GM12873 (cell line): ENCODE results near the gene TBC1D24.

Experiments
- CTCF ChIP-seq: IDR thresholded peaks from 2 replicates; pipeline ENCODE4 v1.5.1; 2012; ENCODE audit warnings: low read depth, mild to moderate bottlenecking, moderate library complexity, low read length, control low read depth; ENCODE audit not compliant: insufficient read depth; ENCODE audit errors: missing control alignments

The TBC1D24 gene

GRCh38 chr16:2471016-2471652 lies 3.8 kb upstream of the TBC1D24 start, which contains the start of gene NTN3:
Gene NTN3 (plus strand): TSS chr16:2471297. CDS start chr16:2471702, 405 bp downstream.
- TF ChIP-seq CTCF, result no peak

- TF ChIP-seq CTCF, result no peak
These were observed 3.1 kb upstream of the TBC1D24 start for GRCh38 chr16:2471653-2472487.

- TF ChIP-seq CTCF, result no peak
These were observed 2.5 kb upstream of the TBC1D24 start for GRCh38 chr16:2472488-2472864.

DNA sequence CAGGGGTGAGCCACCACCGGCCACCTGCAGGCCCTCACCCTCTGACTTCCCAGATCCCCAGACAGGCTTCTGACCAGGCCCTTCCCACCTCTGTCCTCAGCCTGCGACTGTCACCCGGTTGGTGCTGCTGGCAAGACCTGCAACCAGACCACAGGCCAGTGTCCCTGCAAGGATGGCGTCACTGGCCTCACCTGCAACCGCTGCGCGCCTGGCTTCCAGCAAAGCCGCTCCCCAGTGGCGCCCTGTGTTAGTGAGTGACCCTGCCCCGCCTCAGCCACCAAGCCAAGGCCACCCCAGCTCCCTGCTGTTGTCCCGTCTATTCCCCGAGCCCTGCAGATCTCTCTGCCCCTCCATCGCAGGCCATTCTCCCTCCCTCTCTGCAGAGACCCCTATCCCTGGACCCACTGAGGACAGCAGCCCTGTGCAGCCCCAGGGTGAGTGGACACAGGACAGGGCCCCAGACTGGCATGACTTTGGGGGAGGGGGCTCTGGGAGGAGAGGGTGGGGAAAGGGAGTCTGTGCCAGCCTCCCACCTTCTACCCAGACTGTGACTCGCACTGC lies 2.0 kb upstream of the TBC1D24 start:
- TF ChIP-seq CTCF, result no peak

GRCh38 chr16:2473446-2473926 lies 1.4 kb upstream of the TBC1D24 start:
- TF ChIP-seq CTCF, result no peak

DNA sequence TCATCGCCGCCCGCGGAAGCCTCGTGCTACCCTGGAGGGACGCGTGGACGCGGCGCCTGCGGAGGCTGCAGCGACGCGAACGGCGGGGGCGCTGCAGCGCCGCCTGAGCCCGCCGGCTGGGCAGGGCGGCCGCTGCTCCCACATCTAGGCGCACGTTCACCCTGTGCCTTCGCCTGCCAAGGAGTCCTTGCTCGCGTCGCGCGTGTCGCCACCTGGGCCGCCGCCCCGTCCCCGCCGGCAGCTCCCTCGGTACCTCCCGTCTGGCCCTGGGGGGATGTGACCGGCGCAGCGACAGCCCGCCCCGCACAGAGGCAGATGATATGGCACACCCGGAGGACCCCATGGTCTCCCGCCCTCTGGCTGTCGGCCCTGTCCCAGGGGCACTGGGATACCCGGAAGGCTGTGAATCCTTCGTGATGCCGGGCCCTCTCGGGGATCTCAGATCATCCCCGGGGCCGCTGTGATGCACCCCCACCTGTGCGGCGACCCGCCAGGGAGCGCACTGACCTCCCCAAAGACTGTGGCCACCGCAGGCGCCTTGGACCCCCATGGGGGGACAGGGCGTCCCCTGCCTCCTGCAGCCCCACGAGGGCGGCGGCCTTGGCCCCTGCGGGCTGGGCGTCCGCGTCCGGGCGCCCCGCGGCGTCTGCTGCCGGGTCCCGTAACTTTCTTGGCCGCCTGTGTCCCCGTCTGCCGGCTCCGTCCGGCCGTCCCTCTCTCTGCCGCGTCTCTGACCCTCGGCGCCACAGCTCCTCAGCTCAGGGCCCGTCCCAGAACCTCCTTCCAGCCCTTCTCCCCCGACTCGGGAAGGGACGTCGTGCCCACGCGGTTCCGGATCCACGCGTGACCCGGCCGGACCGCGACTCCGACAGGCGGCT lies 689 bp upstream of the TBC1D24 start:
- peak; percentile 56 for TF ChIP-seq CTCF
